Neutrophil (primary cell): ENCODE results near the gene RAD18.

Source experiments
- H3K27ac ChIP-seq: fragments of 200-600 bp; sonication (generic); 2 replicates; pipeline ENCODE4 v1.5.1; 2016; ENCODE audit warnings: mild to moderate bottlenecking, moderate library complexity
- H3K27me3 ChIP-seq: fragments of 200-600 bp; sonication (generic); 2 replicates; pipeline ENCODE4 v1.6.0; 2016; ENCODE audit warnings: mild to moderate bottlenecking
- H3K36me3 ChIP-seq: fragments of 200-600 bp; sonication (generic); 2 replicates; pipeline ENCODE4 v1.5.1; 2017
- H3K4me1 ChIP-seq, 2 experiments: fragments of 200-600 bp in 1 of 2; sonication (generic) in 1 of 2; 1 replicate in 1 of 2; 2 replicates in 1 of 2; pipeline versions ENCODE4 v1.5.1 to v1.6.1; 2013 to 2016; ENCODE audit warnings: low read depth in 1 of 2, low read length in 1 of 2, mild to moderate bottlenecking in 1 of 2, moderate library complexity in 1 of 2; ENCODE audit not compliant: control insufficient read depth in 1 of 2, insufficient read depth in 1 of 2
- H3K4me3 ChIP-seq, 2 experiments: fragments of 200-600 bp in 1 of 2; sonication (generic) in 1 of 2; 1 replicate in 1 of 2; 2 replicates in 1 of 2; pipeline ENCODE4 v1.5.1; 2013 to 2016; ENCODE audit warnings: low read depth in 1 of 2, low read length in 1 of 2, mild to moderate bottlenecking in 1 of 2, moderate library complexity in 1 of 2
- H3K9me3 ChIP-seq: fragments of 200-600 bp; sonication (generic); 2 replicates; pipeline ENCODE4 v1.5.1; 2016
- TF ChIP-seq, protein P1 (sequence below): fragments of 200-600 bp; sonication (generic); IDR thresholded peaks from 2 replicates; pipeline ENCODE4 v1.5.1; 2016; ENCODE audit warnings: antibody characterized with exemption

Gene RAD18

DNA sequence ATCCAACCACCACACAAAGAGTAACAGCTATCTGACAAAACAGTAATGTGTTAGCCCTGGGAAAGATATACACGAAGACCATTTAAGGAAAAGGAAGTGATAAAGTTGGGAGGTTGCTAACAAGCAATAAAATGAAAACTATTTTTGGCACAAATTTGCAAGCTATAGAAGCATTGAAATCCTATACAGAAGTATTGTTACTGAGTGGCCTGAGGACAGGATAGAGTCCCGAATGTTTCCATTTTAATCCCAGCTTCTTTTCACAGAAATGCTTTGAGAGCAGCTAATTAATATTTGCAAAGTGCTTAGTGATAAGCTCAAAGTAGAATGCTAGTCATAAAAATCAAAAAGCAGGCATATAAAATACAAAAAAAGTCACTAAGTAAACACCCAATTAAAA lies 51.5 kb downstream of the RAD18 start:
- H3K27me3 ChIP-seq, result no peaks in the 10 kb centered on the region
- no peaks in the 10 kb centered on the region for H3K4me1 ChIP-seq
- peaks cover 3% of the 10 kb centered on the region for H3K36me3 ChIP-seq
- TF ChIP-seq, protein P1, sequence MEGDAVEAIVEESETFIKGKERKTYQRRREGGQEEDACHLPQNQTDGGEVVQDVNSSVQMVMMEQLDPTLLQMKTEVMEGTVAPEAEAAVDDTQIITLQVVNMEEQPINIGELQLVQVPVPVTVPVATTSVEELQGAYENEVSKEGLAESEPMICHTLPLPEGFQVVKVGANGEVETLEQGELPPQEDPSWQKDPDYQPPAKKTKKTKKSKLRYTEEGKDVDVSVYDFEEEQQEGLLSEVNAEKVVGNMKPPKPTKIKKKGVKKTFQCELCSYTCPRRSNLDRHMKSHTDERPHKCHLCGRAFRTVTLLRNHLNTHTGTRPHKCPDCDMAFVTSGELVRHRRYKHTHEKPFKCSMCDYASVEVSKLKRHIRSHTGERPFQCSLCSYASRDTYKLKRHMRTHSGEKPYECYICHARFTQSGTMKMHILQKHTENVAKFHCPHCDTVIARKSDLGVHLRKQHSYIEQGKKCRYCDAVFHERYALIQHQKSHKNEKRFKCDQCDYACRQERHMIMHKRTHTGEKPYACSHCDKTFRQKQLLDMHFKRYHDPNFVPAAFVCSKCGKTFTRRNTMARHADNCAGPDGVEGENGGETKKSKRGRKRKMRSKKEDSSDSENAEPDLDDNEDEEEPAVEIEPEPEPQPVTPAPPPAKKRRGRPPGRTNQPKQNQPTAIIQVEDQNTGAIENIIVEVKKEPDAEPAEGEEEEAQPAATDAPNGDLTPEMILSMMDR, result no peak
- H3K4me3 ChIP-seq, result no peak overlapping the region
- no peak overlapping the region for H3K27ac ChIP-seq
- H3K9me3 ChIP-seq, result no peaks in the 10 kb centered on the region

DNA sequence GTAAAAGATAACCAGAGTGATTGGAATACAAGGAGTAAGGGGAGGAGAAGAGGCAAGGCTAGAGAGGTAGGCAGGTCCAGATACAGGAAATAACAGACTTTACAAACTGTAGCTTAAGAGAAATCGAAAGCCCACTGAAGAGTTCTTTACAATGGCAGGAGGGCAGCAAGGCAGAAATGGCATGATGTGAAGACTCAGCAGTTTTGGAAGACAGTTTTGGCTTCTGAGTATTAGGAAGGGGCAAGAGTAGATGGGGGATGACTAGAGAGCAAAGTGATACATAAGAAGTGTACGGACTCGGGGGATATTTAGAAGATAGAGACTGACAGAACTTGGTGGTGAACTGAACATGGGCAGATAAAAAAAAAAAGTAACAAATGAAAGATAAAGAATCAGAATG lies 54.1 kb downstream of the RAD18 start:
- H3K36me3 ChIP-seq, result peaks cover 3% of the 10 kb centered on the region
- H3K4me3 ChIP-seq, result no peak overlapping the region
- no peak overlapping the region for H3K27ac ChIP-seq
- H3K4me1 ChIP-seq, result no peaks in the 10 kb centered on the region
- no peaks in the 10 kb centered on the region for H3K9me3 ChIP-seq
- TF ChIP-seq, protein P1, result no peak
- no peaks in the 10 kb centered on the region for H3K27me3 ChIP-seq

DNA sequence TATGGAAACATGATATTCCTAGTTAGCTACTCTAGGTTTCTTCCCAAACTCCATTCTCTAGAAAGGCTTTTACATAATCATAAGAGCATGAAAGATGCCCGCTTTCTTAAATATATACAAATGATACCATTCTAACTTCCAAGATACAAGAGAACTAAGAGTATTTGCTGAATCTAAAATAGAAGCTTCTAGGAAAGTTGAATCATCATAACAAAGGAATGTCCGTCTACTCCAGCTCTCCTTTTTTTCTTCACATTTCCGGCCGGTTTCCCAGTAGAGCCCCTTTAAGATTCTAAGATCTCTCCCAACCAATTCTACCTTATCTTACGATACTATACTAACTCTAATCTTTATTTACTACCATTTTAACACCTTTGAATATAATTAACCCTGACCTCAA lies 60.1 kb downstream of the RAD18 start:
- TF ChIP-seq, protein P1, result no peak
- no peak overlapping the region for H3K27ac ChIP-seq
- no peaks in the 10 kb centered on the region for H3K4me1 ChIP-seq
- H3K36me3 ChIP-seq, result no peaks in the 10 kb centered on the region
- no peaks in the 10 kb centered on the region for H3K9me3 ChIP-seq
- no peaks in the 10 kb centered on the region for H3K27me3 ChIP-seq
- no peak overlapping the region for H3K4me3 ChIP-seq

DNA sequence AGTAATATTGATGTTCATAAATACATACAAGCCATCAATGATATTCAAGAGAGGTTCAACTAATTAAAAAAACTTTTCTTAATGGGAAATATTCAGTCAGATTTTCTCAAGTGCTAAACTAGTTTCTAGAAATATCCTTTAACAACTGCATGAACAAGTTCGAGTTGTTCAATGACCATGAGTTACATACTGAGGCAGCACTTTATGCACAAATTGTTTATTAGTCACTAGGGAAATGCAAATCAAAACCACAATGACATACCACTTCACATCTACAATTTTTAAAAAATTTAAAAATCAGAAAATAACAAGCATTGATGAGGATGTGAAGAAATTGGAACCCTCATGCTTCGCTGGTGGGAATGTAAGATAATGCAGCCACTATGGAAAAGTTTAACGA lies 62.4 kb downstream of the RAD18 start:
- no peaks in the 10 kb centered on the region for H3K27me3 ChIP-seq
- H3K27ac ChIP-seq, result no peak overlapping the region
- no peaks in the 10 kb centered on the region for H3K36me3 ChIP-seq
- no peaks in the 10 kb centered on the region for H3K4me1 ChIP-seq
- TF ChIP-seq, protein P1, result no peak
- no peak overlapping the region for H3K4me3 ChIP-seq
- no peaks in the 10 kb centered on the region for H3K9me3 ChIP-seq

DNA sequence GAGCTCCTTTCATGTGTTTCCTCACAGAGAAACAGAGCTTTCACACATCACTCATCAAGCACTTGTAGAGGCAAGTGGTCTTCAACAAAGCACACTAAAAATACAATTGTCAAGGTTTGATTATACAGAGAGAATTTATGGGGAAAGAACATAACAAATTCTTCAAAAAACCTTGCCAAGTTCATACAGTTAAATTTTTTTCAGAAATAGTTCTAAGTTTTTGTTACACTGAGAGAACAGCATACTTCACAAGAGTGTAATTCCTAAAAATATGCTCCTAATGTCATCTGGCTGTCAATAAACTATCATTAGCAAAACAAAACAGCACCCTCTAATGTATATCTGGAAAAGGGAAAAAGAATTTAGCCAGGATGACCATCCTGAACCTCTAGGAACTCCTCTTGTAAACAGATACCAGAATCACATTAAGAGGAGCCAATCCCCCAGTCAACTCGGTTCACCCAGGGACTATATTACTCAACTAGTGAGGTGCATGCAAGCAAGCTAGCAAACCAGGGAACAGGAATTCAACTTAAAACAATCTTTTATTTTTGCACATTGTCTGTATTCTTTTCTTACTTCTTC lies 63.3 kb downstream of the RAD18 start:
- TF ChIP-seq, protein P1, result no peak
- H3K27me3 ChIP-seq, result no peaks in the 10 kb centered on the region

DNA sequence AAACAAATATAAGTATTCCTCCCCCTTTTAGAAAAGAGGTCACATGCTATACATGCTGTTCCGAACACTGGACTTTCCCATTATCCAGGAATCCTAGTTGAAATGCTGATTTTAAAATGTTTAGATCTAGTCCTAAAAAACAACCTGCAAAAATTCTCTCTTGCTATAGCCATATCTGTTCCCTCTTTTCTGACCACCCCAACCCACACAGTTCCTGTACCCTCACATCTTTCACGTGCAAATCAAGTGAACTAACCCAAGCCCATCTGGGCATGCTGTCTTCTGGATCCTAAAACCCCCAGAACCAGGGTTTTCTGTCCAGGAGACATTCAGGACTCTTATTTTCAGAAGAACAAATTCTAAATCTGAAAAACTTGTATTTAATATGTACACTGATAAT lies 67.4 kb downstream of the RAD18 start:
- Histone ChIP-seq H3K36me3 (peaks cover 8% of the 10 kb centered on the region), H3K27me3 (no peaks in the 10 kb centered on the region), H3K27ac (no peak overlapping the region), H3K9me3 (no peaks in the 10 kb centered on the region), H3K4me1 (no peaks in the 10 kb centered on the region), H3K4me3 (no peak overlapping the region)
- TF ChIP-seq, protein P1, result no peak

More for the DNA sequence above, 63.3 kb downstream of the RAD18 start:
- Histone ChIP-seq H3K9me3 (no peaks in the 10 kb centered on the region), H3K4me3 (no peak overlapping the region), H3K36me3 (no peaks in the 10 kb centered on the region), H3K4me1 (no peaks in the 10 kb centered on the region), H3K27ac (no peak overlapping the region)
